Hematopoietic multipotent progenitor cell treated with erythropoietin and hydrocortisone succinate and interleukin-3 and kit ligand, for 6 days (in vitro differentiated cells): ENCODE data around the gene TSSK2.

ENCODE experiments used
- DNase-seq: peaks from one replicate; pipeline ENCODE4 v3.0.0-alpha.2; 2015

The TSSK2 gene

GRCh38 chr22:19172213-19173046 lies 41.3 kb downstream of the TSSK2 start:
- DNase-seq, result no peak

- DNase-seq, result peak; percentile 78
Observed at GRCh38 chr22:19173047-19174035, 42.2 kb downstream of the TSSK2 start.

GRCh38 chr22:19174106-19175025 lies 43.3 kb downstream of the TSSK2 start:
- DNase-seq, result no peak

- DNase-seq, result no peak
Observed at GRCh38 chr22:19175026-19175601, 44.0 kb downstream of the TSSK2 start.

GRCh38 chr22:19175602-19176174 lies 44.6 kb downstream of the TSSK2 start:
- no peak for DNase-seq

GRCh38 chr22:19176175-19176643 lies 45.1 kb downstream of the TSSK2 start:
- no peak for DNase-seq

GRCh38 chr22:19176732-19177131 lies 45.6 kb downstream of the TSSK2 start:
- no peak for DNase-seq

- no peak for DNase-seq
Observed at GRCh38 chr22:19177164-19178064, 46.3 kb downstream of the TSSK2 start.

GRCh38 chr22:19178065-19178656 lies 47.1 kb downstream of the TSSK2 start:
- DNase-seq, result peak; percentile 66

- DNase-seq, result peak; percentile 94
Observed at GRCh38 chr22:19178657-19179496, 47.8 kb downstream of the TSSK2 start, which contains the start of gene SLC25A1. TSS of gene SLC25A1 (minus strand) at chr22:19178736. CDS start at chr22:19178673, 63 bp downstream.

GRCh38 chr22:19179497-19180048 lies 48.5 kb downstream of the TSSK2 start:
- DNase-seq, result peak; percentile 89

GRCh38 chr22:19180234-19180633 lies 49.1 kb downstream of the TSSK2 start:
- DNase-seq, result no peak

GRCh38 chr22:19180740-19181410 lies 49.8 kb downstream of the TSSK2 start:
- DNase-seq, result no peak

GRCh38 chr22:19181786-19182471 lies 50.8 kb downstream of the TSSK2 start:
- DNase-seq, result no peak
